DOHH2 (cell line): ENCODE data around the gene SPTBN1.
"Not testable (repeated sequence)": the region's sequence is repeated elsewhere in the genome, so short reads cannot be mapped to it uniquely, and the experiment has no call there.

Experiments used
- H3F3A ChIP-seq: fragments of 200-600 bp; sonication (generic), shearing (Covaris generic); 2 replicates; pipeline ENCODE4 v1.6.0; 2016; ENCODE audit warnings: antibody characterized with exemption, mild to moderate bottlenecking; ENCODE audit not compliant: control insufficient read depth, insufficient read depth
- H3K27ac ChIP-seq: fragments of 200-600 bp; sonication (generic); 2 replicates; pipeline ENCODE4 v1.5.1; 2014; ENCODE audit warnings: low read depth, mild to moderate bottlenecking, low read length, moderate library complexity
- H3K27me3 ChIP-seq: fragments of 200-600 bp; sonication (generic); 2 replicates; pipeline ENCODE4 v1.6.1; 2014; ENCODE audit warnings: mild to moderate bottlenecking, low read length, mixed read lengths; ENCODE audit not compliant: control insufficient read depth
- H3K36me3 ChIP-seq: fragments of 200-600 bp; sonication (generic); 2 replicates; pipeline ENCODE4 v1.6.1; 2014; ENCODE audit warnings: mild to moderate bottlenecking, low read length, moderate library complexity, mixed read lengths; ENCODE audit not compliant: control insufficient read depth
- H3K4me1 ChIP-seq: fragments of 200-600 bp; sonication (generic); 2 replicates; pipeline ENCODE4 v1.6.1; 2014; ENCODE audit warnings: mild to moderate bottlenecking, low read length, mixed read lengths; ENCODE audit not compliant: control insufficient read depth
- H3K4me2 ChIP-seq: fragments of 200-600 bp; sonication (generic); 2 replicates; pipeline ENCODE4 v1.6.0; 2014; ENCODE audit warnings: mild to moderate bottlenecking, low read length, moderate library complexity
- H3K4me3 ChIP-seq: fragments of 200-600 bp; sonication (generic); 2 replicates; pipeline ENCODE4 v1.5.1; 2014; ENCODE audit warnings: mild to moderate bottlenecking, low read length, mixed read lengths
- H3K79me2 ChIP-seq: fragments of 200-600 bp; sonication (generic); 2 replicates; pipeline ENCODE4 v1.6.1; 2014; ENCODE audit warnings: mild to moderate bottlenecking, low read length, mixed read lengths; ENCODE audit not compliant: control insufficient read depth
- H3K9me2 ChIP-seq: fragments of 200-600 bp; sonication (generic); replicated peaks from 2 replicates; pipeline ENCODE4 v1.6.1; 2014; ENCODE audit warnings: mild to moderate bottlenecking, low read length, mixed read lengths; ENCODE audit not compliant: control insufficient read depth
- H3K9me3 ChIP-seq: fragments of 200-600 bp; sonication (generic); 2 replicates; pipeline ENCODE4 v1.6.1; 2014; ENCODE audit warnings: antibody characterized with exemption, low read length, mixed read lengths; ENCODE audit not compliant: control insufficient read depth, insufficient read depth
- H4K20me1 ChIP-seq: fragments of 200-600 bp; sonication (generic); 2 replicates; pipeline ENCODE4 v1.6.0; 2014; ENCODE audit warnings: low read depth, mild to moderate bottlenecking, antibody characterized with exemption, low read length, moderate library complexity; ENCODE audit not compliant: control insufficient read depth, insufficient read depth
- EZH2phosphoT487 ChIP-seq: fragments of 200-600 bp; sonication (generic); IDR thresholded peaks from 2 replicates; pipeline ENCODE4 v1.6.1; 2017; ENCODE audit warnings: borderline replicate concordance, mild to moderate bottlenecking, antibody characterized with exemption, low read length, moderate library complexity, mixed read lengths
- TF ChIP-seq, protein P1 (sequence below): fragments of 200-600 bp; sonication (generic); IDR thresholded peaks from one replicate; pipeline ENCODE4 v1.5.1; 2014; ENCODE audit warnings: antibody characterized with exemption, mild to moderate bottlenecking, low read depth, low read length; ENCODE audit not compliant: poor library complexity, severe bottlenecking

The SPTBN1 gene

DNA sequence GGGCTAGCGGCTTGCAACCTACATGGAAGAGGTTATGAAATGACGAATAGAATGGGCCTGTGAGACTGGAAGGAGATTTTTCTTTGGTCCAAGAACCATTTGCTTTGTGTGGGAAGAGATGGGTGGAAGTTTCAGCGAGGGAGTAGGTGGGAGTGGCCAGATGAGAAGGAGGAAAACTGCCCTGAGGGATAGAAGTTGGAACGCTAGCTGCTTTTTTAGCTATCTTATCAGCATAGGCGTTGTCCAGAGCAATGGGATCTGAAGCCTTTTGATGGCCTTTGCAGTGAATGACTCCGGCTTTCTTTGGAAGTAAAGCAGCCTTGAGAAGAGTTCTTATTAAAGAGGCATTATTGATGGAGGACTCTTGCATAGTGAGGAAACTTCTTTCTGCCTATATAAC, 52.4 kb downstream of the SPTBN1 start:
- Histone ChIP-seq H3K27ac (no peak overlapping the region), H3K79me2 (no peaks in the 10 kb centered on the region), H3K36me3 (no peaks in the 10 kb centered on the region), H3K9me2 (no peaks in the 10 kb centered on the region), H3K9me3 (no peaks in the 10 kb centered on the region), H3K4me2 (no peak overlapping the region), H4K20me1 (no peaks in the 10 kb centered on the region), H3K27me3 (no peaks in the 10 kb centered on the region), H3K4me1 (no peaks in the 10 kb centered on the region), H3K4me3 (no peak overlapping the region), H3F3A (no peaks in the 10 kb centered on the region)
- no peak for TF ChIP-seq EZH2phosphoT487
- TF ChIP-seq, protein P1, sequence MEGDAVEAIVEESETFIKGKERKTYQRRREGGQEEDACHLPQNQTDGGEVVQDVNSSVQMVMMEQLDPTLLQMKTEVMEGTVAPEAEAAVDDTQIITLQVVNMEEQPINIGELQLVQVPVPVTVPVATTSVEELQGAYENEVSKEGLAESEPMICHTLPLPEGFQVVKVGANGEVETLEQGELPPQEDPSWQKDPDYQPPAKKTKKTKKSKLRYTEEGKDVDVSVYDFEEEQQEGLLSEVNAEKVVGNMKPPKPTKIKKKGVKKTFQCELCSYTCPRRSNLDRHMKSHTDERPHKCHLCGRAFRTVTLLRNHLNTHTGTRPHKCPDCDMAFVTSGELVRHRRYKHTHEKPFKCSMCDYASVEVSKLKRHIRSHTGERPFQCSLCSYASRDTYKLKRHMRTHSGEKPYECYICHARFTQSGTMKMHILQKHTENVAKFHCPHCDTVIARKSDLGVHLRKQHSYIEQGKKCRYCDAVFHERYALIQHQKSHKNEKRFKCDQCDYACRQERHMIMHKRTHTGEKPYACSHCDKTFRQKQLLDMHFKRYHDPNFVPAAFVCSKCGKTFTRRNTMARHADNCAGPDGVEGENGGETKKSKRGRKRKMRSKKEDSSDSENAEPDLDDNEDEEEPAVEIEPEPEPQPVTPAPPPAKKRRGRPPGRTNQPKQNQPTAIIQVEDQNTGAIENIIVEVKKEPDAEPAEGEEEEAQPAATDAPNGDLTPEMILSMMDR = no peak

DNA sequence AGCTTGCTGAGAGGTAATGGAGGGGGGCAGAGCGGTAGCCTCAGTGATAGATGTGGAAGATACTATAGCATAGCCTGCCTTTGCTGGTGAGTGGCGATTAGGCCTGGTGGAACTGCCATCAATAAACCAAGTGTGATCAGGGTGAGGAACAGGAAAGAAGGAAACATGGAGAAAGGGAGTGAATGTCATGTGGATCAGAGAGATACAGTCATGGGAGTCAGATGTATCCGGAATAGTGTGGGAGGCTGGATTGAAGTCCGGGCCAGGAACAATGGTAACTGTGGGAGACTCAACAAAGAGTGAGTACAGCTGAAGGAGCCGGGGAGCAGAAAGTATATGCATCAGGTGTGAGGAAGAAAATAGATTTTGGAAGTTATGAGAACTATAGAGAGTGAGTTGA, 52.9 kb downstream of the SPTBN1 start:
- H4K20me1 ChIP-seq, H3K4me2 ChIP-seq, H3K36me3 ChIP-seq, H3K4me1 ChIP-seq, H3K79me2 ChIP-seq, H3K27ac ChIP-seq, H3K27me3 ChIP-seq, H3K9me3 ChIP-seq, H3K9me2 ChIP-seq, H3F3A ChIP-seq, H3K4me3 ChIP-seq: not testable (repeated sequence)

DNA sequence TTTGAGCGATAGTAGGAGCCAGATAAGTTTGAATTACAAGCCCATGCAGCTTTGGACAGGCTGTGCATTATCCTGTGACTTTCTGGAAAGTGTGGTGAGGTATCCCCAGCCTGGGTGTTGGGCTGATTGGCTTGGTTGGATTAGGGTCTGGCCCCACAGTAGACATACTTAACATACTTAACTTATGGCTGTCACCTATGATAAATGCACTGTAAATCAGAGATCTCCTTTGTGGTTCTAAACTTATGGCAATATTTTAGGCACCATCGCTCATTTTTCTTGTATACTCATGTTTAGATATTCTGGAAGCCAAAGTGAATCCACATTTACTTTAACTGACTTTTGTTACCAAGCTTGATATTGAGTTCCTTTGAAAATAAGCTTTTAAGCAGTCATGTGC, 54.8 kb downstream of the SPTBN1 start:
- no peak overlapping the region for H3K4me2 ChIP-seq
- H3K36me3 ChIP-seq = no peaks in the 10 kb centered on the region
- H3K27me3 ChIP-seq = no peaks in the 10 kb centered on the region
- H3K79me2 ChIP-seq = no peaks in the 10 kb centered on the region
- no peaks in the 10 kb centered on the region for H3K4me1 ChIP-seq
- H3K27ac ChIP-seq = no peak overlapping the region
- no peaks in the 10 kb centered on the region for H3K9me2 ChIP-seq
- H3K4me3 ChIP-seq = no peak overlapping the region
- H4K20me1 ChIP-seq = no peaks in the 10 kb centered on the region
- no peaks in the 10 kb centered on the region for H3K9me3 ChIP-seq
- TF ChIP-seq EZH2phosphoT487 = no peak
- TF ChIP-seq, protein P1 = no peak
- H3F3A ChIP-seq = no peaks in the 10 kb centered on the region

DNA sequence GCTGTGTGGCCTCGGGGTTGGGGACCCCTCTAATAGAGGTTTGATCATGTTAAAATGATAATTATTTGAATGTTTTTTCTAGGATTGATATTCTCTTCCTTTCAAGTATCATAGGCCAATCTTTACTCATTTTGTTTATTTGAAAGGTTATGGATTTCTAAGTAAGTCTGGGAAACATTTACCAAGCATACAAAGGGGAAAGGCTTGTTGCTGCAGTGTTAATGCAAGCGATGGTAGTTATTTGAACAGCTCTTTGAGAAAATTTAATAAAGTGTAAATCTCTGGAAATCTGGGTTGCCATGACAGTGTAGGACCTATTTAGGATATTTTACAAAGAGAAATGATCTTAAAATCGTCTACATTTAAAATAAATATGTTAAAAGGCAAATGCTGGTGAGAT, 56.1 kb downstream of the SPTBN1 start:
- no peaks in the 10 kb centered on the region for H3K27me3 ChIP-seq
- no peak overlapping the region for H3K4me2 ChIP-seq

More for the DNA sequence above, 56.1 kb downstream of the SPTBN1 start:
- Histone ChIP-seq H3K4me3 (no peak overlapping the region), H3K9me2 (no peaks in the 10 kb centered on the region), H4K20me1 (no peaks in the 10 kb centered on the region), H3K79me2 (no peaks in the 10 kb centered on the region), H3K9me3 (no peaks in the 10 kb centered on the region), H3F3A (no peaks in the 10 kb centered on the region), H3K27ac (no peak overlapping the region), H3K36me3 (no peaks in the 10 kb centered on the region), H3K4me1 (no peaks in the 10 kb centered on the region)
- TF ChIP-seq EZH2phosphoT487 = no peak
- TF ChIP-seq, protein P1 = no peak
